Skin of body (tissue), 2 donors: ENCODE data around the gene GATB. TPM values are rescaled to one million over a fixed set of nuclear protein-coding genes. Genes with fewer than 3 reads are reported as not detected.
A peak's percentile ranks its signal among the peaks of the same experiment; 100 is the strongest.

Source experiments
- DNase-seq: peaks from one replicate; lab custom pipeline; 2025; lab: John Stamatoyannopoulos, UW
- total RNA-seq: library from RNA; depleted of rRNA; stranded (reverse); fragments of >200 nt; gene quantifications from one replicate; pipeline ENCODE4 v1.2.3, GENCODE V29; 2014

GATB gene
- total RNA-seq, 1 donor from 2014 or later: 17.9 TPM

- no peak for DNase-seq
These were observed 104.7 kb downstream of the GATB start for GRCh38 chr4:151656058-151656457.

GRCh38 chr4:151653548-151653918, 107.3 kb downstream of the GATB start:
- no peak for DNase-seq

GRCh38 chr4:151652841-151653547, 107.8 kb downstream of the GATB start:
- peak; percentile 79 for DNase-seq

GRCh38 chr4:151651496-151651895, 109.3 kb downstream of the GATB start:
- no peak for DNase-seq

- DNase-seq: no peak
These were observed 111.3 kb downstream of the GATB start for GRCh38 chr4:151649479-151649878.

- no peak for DNase-seq
These were observed 114.5 kb downstream of the GATB start for GRCh38 chr4:151646322-151646721.

- DNase-seq: no peak
These were observed 116.2 kb downstream of the GATB start for GRCh38 chr4:151644622-151645021.

- no peak for DNase-seq
These were observed 117.2 kb downstream of the GATB start for GRCh38 chr4:151643564-151643963.

GRCh38 chr4:151641983-151642382, 118.8 kb downstream of the GATB start:
- DNase-seq: no peak

GRCh38 chr4:151641167-151641566, 119.6 kb downstream of the GATB start:
- DNase-seq: no peak

- DNase-seq: no peak
These were observed 120.4 kb downstream of the GATB start for GRCh38 chr4:151640381-151640780.

- no peak for DNase-seq
These were observed 122.4 kb downstream of the GATB start for GRCh38 chr4:151638295-151638858.

- no peak for DNase-seq
These were observed 129.5 kb downstream of the GATB start for GRCh38 chr4:151631349-151631748.

- no peak for DNase-seq
These were observed 131.6 kb downstream of the GATB start for GRCh38 chr4:151629097-151629783.

- no peak for DNase-seq
These were observed 132.7 kb downstream of the GATB start for GRCh38 chr4:151628001-151628608.

- no peak for DNase-seq
These were observed 133.3 kb downstream of the GATB start for GRCh38 chr4:151627491-151627890.

GRCh38 chr4:151626751-151627150, 134.1 kb downstream of the GATB start:
- no peak for DNase-seq

- no peak for DNase-seq
These were observed 134.6 kb downstream of the GATB start for GRCh38 chr4:151626228-151626627.

- DNase-seq: no peak
These were observed 135.9 kb downstream of the GATB start for GRCh38 chr4:151624626-151625565.
